Neural crest cell (in vitro differentiated cells): ENCODE measurements around the gene APOA5. TPM values are rescaled to one million over a fixed set of nuclear protein-coding genes. Genes with fewer than 3 reads are reported as not detected.

Experiments
- DNase-seq: peaks from one replicate; pipeline ENCODE4 v3.0.0; 2021; ENCODE audit warnings: low read depth, mixed read lengths, low spot score
- H3K27ac Mint-ChIP-seq: one replicate; pipeline ENCODE4 v1.8.0; 2021; ENCODE audit warnings: mild to moderate bottlenecking, mixed read lengths; ENCODE audit not compliant: unreplicated experiment
- H3K27me3 Mint-ChIP-seq: 2 replicates; pipeline ENCODE4 v1.8.0; 2021; ENCODE audit warnings: low read depth, mild to moderate bottlenecking, mixed read lengths
- H3K36me3 Mint-ChIP-seq: 2 replicates; pipeline ENCODE4 v1.8.0; 2021; ENCODE audit warnings: low read depth, mild to moderate bottlenecking, mixed read lengths
- H3K4me1 Mint-ChIP-seq: 2 replicates; pipeline ENCODE4 v1.8.0; 2021; ENCODE audit warnings: mixed read lengths
- H3K4me3 Mint-ChIP-seq: one replicate; pipeline ENCODE4 v1.8.0; 2021; ENCODE audit warnings: mild to moderate bottlenecking, mixed read lengths
- H3K9me3 Mint-ChIP-seq: 2 replicates; pipeline ENCODE4 v1.8.0; 2021; ENCODE audit warnings: mixed read lengths
- CTCF ChIP-seq: fragments of 200-600 bp; sonication (generic); conservative IDR thresholded peaks from 2 replicates; pipeline ENCODE4 v1.5.0; 2021; ENCODE audit warnings: antibody characterized with exemption, mild to moderate bottlenecking
- total RNA-seq: library from RNA; stranded (reverse); gene quantifications from 2 replicates; pipeline ENCODE4 v1.2.1, GENCODE V29; 2021

APOA5 gene
- total RNA-seq, 1 donor from 2014 or later: not detected

- DNase-seq: no peak
- H3K27me3 Mint-ChIP-seq: no peaks in the 10 kb centered on the region
- no peak for TF ChIP-seq CTCF
- H3K9me3 Mint-ChIP-seq: peaks cover 3% of the 10 kb centered on the region
- no peaks in the 10 kb centered on the region for H3K4me1 Mint-ChIP-seq
- H3K36me3 Mint-ChIP-seq: no peaks in the 10 kb centered on the region
- no peak overlapping the region for H3K4me3 Mint-ChIP-seq
- peak overlapping the region; percentile 87 for H3K27ac Mint-ChIP-seq
Observed at GRCh38 chr11:116813781-116814471, 22.2 kb upstream of the APOA5 start.

- Mint-ChIP-seq H3K9me3 (peaks cover 3% of the 10 kb centered on the region), H3K27me3 (no peaks in the 10 kb centered on the region), H3K4me3 (no peak overlapping the region), H3K27ac (no peak overlapping the region), H3K4me1 (no peaks in the 10 kb centered on the region), H3K36me3 (no peaks in the 10 kb centered on the region)
- no peak for TF ChIP-seq CTCF
- DNase-seq: no peak
Observed at GRCh38 chr11:116813170-116813569, 21.5 kb upstream of the APOA5 start.

DNA sequence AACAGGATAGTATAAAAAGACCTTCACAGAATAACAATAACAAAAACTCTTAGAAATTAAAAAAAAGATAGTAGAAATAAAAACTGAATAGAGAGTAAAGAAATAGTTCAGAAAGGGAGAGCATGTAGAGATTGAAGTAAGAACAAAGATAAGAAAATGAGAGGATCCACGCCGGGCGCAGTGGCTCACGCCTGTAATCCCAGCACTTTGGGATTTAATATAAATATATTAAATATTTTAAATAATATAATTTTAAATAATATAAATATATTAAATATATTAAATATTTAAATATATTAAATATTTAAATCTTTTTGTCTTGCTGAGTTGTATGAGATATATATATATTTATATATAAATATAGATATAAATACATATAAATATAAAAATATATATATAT lies 20.4 kb upstream of the APOA5 start:
- no peaks in the 10 kb centered on the region for H3K36me3 Mint-ChIP-seq
- no peak for DNase-seq
- H3K4me1 Mint-ChIP-seq: no peaks in the 10 kb centered on the region
- H3K9me3 Mint-ChIP-seq: peaks cover 3% of the 10 kb centered on the region
- H3K4me3 Mint-ChIP-seq: no peak overlapping the region
- TF ChIP-seq CTCF: no peak
- H3K27me3 Mint-ChIP-seq: no peaks in the 10 kb centered on the region
- no peak overlapping the region for H3K27ac Mint-ChIP-seq

DNA sequence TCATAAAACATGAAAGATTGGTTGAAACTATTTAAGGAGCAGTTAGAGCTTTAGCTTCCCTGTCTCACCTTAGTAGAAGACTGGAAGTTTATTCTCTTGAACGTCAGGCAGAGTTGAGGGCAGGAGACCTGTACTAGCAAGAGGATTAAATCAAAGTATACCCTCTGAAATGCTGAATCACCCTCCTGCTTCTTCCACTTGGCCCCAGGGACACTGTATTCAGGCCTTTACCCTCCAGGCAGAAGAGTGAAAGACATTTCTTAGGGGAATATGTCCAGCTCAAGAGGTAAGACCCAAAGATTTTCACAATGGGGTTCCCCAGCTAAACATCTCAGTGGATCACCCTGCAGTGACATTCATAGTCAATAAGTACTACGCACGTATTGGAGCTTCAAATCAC lies 19.5 kb upstream of the APOA5 start:
- Mint-ChIP-seq H3K27ac (no peak overlapping the region), H3K4me1 (no peaks in the 10 kb centered on the region), H3K27me3 (no peaks in the 10 kb centered on the region), H3K9me3 (peaks cover 3% of the 10 kb centered on the region), H3K36me3 (no peaks in the 10 kb centered on the region), H3K4me3 (no peak overlapping the region)
- DNase-seq: no peak
- TF ChIP-seq CTCF: no peak

- Mint-ChIP-seq H3K27me3 (no peaks in the 10 kb centered on the region), H3K36me3 (no peaks in the 10 kb centered on the region), H3K4me3 (no peak overlapping the region), H3K27ac (no peak overlapping the region), H3K4me1 (no peaks in the 10 kb centered on the region), H3K9me3 (peaks cover 3% of the 10 kb centered on the region)
- DNase-seq: no peak
- no peak for TF ChIP-seq CTCF
Observed at GRCh38 chr11:116808262-116809175, 16.8 kb upstream of the APOA5 start.
